ENCODE measurements around the gene SLC5A5.
"Not testable (repeated sequence)": the region's sequence is repeated elsewhere in the genome, so short reads cannot be mapped to it uniquely, and the experiment has no call there.

The SLC5A5 gene

DNA sequence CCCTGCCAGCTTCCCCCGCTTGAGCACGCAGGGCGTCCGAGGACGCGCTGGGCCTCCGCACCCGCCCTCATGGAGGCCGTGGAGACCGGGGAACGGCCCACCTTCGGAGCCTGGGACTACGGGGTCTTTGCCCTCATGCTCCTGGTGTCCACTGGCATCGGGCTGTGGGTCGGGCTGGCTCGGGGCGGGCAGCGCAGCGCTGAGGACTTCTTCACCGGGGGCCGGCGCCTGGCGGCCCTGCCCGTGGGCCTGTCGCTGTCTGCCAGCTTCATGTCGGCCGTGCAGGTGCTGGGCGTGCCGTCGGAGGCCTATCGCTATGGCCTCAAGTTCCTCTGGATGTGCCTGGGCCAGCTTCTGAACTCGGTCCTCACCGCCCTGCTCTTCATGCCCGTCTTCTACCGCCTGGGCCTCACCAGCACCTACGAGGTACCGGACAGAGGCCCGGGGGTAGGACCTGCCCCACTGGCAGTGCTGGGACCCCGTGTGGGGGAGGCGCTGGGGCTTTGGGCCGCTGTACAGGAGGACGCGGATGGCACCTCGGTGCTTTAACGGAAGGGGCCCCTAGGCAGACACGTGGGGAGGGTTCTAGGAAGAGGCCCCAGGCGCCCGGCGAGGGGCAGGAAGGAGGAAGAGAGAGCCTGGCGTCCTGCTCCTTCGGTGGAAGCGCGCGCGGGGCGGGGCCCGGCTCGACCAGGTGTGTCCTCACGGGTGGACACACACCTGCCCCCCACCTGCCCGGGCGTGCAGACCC, 681 bp downstream of the SLC5A5 start:
- DNase-seq: no peak

DNA sequence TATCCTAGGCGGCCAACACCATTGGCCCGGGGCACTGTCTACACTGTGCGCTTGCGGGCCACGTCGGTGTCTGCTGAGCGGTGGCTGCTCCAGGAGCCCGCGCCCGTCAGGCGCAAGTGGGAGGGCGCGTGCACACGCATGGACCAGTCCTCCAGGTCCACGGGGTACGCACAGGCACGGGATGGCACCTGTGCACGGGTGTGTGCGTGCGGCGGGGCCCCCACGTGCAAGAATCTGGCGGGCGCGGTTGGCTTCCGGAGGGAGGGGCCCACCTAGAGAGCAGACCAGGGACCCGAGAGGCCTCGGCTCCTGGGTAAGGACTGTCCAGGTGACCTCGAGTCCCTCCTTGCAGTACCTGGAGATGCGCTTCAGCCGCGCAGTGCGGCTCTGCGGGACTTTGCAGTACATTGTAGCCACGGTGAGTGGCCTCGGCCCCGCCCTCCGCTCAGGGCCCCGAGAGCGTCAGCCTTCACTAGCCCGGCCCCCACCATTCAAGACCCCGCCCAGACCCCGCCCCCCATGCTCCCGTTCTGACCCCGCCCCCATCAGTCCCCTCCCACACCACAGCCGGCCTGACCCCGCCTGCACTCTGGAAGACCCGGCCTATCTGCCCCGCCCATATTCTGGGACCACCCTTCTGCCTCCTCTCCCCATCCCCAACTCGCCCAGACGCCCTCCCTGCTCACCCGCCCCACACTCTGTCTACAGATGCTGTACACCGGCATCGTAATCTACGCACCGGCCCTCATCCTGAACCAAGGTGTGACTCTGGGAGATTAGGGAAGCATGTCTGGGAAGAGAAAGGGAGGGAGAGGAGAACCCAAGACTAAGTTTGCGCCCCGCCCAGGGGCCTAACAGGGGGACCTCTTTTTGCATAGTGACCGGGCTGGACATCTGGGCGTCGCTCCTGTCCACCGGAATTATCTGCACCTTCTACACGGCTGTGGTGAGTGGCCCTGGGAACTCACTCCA, 2.3 kb downstream of the SLC5A5 start:
- DNase-seq: peak; percentile 45

DNA sequence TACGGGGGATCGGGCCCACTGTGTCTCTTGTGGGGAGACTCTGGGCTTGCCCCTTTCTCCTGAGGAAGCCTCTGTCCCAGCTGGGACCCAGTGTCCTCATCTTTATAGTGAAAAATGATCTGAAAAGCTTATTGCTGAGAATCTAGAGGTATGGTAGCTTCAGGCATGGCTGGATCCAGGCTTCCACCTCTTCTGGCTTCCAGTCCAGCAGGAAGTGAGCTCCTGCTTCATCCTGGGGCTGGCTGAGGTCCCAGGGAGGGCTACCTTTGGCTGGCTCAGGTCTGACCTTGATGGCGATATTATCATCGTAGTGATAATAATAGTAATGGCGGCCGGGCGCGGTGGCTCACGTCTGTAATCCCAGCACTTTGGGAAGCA, 3.0 kb downstream of the SLC5A5 start:
- no peak for DNase-seq

DNA sequence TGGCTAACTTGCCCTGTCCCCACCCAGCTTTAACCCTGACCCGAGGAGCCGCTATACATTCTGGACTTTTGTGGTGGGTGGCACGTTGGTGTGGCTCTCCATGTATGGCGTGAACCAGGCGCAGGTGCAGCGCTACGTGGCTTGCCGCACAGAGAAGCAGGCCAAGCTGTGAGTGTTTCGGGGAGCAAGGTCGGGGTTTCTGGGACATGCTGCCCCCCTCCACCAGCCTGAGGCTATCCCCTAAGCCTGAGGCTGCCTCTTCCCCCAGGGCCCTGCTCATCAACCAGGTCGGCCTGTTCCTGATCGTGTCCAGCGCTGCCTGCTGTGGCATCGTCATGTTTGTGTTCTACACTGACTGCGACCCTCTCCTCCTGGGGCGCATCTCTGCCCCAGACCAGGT, 6.0 kb downstream of the SLC5A5 start:
- DNase-seq: no peak

GRCh38 chr19:17879466-17879865, 7.7 kb downstream of the SLC5A5 start:
- DNase-seq: no peak

DNA sequence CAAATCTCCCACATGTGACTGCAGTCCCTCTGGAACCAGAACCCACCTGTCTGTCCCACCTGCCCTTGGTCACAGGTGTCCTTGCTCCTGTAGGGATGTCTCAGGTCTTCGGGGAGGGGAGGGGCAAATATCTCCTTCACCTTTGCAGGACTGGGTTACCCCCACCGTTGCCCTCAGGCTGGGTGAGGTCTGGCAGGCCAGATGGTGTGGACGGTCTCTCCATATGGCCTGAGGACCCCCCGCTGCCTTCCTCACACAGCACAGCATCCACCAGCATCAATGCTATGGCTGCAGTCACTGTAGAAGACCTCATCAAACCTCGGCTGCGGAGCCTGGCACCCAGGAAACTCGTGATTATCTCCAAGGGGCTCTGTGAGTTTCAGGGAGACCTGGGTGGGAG, 10.0 kb downstream of the SLC5A5 start:
- no peak for DNase-seq

GRCh38 chr19:17883627-17884410, 12.1 kb downstream of the SLC5A5 start:
- DNase-seq: no peak

DNA sequence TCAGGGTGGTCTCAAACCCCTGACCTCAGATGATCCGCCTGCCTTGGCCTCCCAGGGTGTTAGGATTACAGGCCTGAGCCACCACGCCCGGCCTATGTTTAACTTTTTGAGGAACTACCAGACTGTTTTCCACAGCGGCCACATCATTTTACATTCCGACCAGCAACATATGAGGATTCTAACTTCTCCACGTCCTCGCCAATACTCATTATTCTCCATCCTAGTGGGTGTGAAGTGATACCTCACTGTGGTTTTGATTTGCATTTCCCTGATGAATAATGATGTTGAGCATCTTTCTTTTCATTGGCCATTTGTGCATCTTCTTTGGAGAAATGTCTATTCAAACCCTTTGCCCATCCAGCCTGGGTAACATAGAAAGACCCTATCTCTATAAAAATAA, 14.8 kb downstream of the SLC5A5 start:
- no peak for DNase-seq

- DNase-seq: not testable (repeated sequence)
These were observed 15.5 kb downstream of the SLC5A5 start for GRCh38 chr19:17887221-17887620.

GRCh38 chr19:17888260-17888659, 16.5 kb downstream of the SLC5A5 start:
- no peak for DNase-seq

GRCh38 chr19:17889609-17890214, 18.0 kb downstream of the SLC5A5 start:
- DNase-seq: no peak

DNA sequence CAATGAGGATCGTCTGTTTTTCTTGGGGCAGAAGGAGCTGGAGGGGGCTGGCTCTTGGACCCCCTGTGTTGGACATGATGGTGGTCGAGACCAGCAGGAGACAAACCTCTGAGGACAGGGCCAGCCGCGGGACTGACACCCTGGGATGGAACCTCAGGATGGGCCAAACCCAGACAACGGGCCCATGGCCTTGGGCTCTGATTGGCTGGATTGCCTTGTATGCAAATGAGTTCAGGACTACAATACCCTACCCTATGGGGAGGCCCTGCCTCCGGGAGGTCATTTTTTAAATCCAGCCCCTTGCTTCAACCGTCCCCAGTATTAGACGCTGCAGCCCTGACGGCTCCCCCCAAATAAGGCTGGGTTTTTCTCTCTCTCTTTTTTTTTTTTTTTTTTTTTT, 22.0 kb downstream of the SLC5A5 start:
- no peak for DNase-seq

GRCh38 chr19:17902701-17903100, 31.0 kb downstream of the SLC5A5 start:
- DNase-seq: no peak

GRCh38 chr19:17908244-17908643, 36.5 kb downstream of the SLC5A5 start:
- no peak for DNase-seq

GRCh38 chr19:17909003-17909732, 37.4 kb downstream of the SLC5A5 start:
- DNase-seq: no peak

DNA sequence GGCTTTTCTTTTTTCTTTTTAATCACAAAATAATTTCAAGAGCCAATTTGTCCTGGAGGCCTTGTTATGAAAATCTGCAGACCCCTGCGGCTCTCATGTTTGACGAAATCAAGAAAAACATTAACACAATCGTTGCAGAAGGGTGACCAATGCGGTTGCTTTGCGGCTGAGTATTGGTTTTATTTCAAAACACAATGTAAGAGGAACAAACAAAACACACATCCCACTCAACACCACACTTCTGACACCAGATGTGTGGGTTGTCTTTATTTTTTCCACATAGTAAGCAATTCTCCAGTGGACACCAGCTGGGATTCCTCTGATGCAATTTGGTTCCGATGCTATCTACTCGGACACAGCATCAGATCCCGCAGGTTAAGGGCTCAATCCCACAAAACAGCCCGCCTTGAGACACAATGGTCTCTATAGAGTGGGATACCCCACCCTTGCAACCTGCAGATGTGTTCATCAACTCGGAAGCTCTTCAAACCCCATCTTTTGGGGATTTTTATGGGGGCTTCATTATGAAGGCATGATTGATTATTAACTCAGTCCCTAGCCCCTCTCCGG, 39.1 kb downstream of the SLC5A5 start:
- no peak for DNase-seq

GRCh38 chr19:17915940-17916593, 44.3 kb downstream of the SLC5A5 start:
- no peak for DNase-seq

DNA sequence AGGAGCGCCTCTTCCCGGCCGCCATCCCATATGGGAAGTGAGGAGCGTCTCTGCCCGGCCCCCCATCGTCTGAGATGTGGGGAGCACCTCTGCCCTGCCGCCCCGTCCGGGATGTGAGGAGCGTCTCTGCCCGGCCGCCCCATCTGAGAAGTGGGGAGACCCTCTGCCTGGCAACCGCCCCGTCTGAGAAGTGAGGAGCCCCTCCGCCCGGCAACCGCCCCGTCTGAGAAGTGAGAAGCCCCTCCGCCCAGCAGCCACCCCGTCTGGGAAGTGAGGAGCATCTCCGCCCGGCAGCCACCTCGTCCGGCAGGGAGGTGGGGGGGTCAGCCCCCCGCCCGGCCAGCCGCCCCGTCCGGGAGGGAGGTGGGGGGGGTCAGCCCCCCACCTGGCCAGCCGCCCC, 46.4 kb downstream of the SLC5A5 start:
- DNase-seq: not testable (repeated sequence)

DNA sequence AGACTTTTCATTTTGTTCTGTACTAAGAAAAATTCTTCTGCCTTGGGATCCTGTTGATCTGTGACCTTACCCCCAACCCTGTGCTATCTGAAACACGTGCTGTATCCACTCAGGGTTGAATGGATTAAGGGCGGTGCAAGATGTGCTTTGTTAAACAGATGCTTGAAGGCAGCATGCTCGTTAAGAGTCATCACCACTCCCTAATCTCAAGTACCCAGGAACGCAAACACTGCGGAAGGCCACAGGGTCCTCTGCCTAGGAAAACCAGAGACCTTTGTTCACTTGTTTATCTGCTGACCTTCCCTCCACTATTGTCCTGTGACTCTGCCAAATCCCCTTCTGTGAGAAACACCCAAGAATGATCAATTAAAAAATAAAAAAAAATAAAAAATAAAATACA, 47.4 kb downstream of the SLC5A5 start:
- not testable (repeated sequence) for DNase-seq

GRCh38 chr19:17920527-17920926, 48.8 kb downstream of the SLC5A5 start:
- DNase-seq: no peak

DNA sequence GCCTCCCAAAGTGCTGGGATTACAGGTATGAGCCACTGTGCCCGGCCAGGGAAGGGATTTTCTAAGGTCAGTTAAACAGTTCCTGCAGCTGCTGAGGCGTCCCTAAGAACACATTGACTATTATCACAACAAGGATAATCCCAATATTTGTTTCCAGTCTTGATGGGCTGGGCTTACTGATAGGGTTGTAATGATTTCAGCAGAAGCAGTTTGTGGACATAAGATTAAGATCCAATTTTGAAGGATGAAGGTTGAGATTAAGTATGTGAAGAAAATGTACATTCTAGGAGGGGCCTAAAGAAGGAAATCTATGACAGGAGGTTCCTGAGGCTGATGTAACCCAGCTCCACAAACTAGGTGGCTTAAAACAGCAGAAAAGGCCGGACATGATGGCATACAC, 50.4 kb downstream of the SLC5A5 start:
- no peak for DNase-seq
